ENCODE data around the gene PPM1D.
"Not testable (repeated sequence)": the region's sequence is repeated elsewhere in the genome, so short reads cannot be mapped to it uniquely, and the experiment has no call there.

- not testable (repeated sequence) for TF ChIP-seq REST (IDR thresholded peaks at IDR 0.05; ENCODE audit: insufficient replicate concordance, low read depth); CTCF (IDR thresholded peaks at IDR 0.05; ENCODE audit: insufficient read depth, low read length)
Observed at GRCh38 chr17:60611321-60611720, 11.3 kb downstream of the PPM1D start.
